GM12801 (cell line): ENCODE measurements around the gene CLDN5.

Experiments used
- TF ChIP-seq, protein P1 (sequence below): IDR thresholded peaks from one replicate; pipeline ENCODE4 v1.5.1; 2011; ENCODE audit warnings: control low read depth; ENCODE audit not compliant: insufficient read length; ENCODE audit errors: extremely low read depth

The CLDN5 gene

DNA sequence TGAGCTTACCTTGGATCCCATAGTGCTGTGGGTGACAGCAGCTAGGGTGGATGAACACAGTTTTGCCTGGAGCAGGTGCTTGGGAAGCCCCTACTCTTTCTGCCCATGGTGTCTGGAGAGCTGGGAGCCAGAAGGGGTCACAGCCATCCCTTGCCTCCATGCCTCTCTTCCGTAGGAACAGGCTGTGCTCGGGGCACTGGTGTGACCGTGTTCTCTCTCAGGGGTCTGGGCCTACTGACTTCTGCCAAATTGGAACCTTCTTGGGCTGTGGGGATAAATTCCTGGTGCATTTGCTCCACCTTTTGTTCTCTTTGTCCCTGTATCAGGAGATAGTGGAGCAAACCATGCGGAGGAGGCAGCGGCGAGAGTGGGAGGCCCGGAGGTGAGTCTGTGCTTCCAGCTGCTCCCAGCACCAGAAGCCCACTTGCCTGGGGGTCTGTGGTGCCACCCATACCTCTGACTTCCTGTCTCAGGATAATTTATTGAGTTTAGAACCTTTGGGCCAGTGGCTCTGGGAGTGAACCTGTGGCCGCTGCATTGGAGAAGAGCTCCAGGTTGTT is 30.1 kb downstream of the CLDN5 start:
- TF ChIP-seq, protein P1, sequence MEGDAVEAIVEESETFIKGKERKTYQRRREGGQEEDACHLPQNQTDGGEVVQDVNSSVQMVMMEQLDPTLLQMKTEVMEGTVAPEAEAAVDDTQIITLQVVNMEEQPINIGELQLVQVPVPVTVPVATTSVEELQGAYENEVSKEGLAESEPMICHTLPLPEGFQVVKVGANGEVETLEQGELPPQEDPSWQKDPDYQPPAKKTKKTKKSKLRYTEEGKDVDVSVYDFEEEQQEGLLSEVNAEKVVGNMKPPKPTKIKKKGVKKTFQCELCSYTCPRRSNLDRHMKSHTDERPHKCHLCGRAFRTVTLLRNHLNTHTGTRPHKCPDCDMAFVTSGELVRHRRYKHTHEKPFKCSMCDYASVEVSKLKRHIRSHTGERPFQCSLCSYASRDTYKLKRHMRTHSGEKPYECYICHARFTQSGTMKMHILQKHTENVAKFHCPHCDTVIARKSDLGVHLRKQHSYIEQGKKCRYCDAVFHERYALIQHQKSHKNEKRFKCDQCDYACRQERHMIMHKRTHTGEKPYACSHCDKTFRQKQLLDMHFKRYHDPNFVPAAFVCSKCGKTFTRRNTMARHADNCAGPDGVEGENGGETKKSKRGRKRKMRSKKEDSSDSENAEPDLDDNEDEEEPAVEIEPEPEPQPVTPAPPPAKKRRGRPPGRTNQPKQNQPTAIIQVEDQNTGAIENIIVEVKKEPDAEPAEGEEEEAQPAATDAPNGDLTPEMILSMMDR, result no peak

DNA sequence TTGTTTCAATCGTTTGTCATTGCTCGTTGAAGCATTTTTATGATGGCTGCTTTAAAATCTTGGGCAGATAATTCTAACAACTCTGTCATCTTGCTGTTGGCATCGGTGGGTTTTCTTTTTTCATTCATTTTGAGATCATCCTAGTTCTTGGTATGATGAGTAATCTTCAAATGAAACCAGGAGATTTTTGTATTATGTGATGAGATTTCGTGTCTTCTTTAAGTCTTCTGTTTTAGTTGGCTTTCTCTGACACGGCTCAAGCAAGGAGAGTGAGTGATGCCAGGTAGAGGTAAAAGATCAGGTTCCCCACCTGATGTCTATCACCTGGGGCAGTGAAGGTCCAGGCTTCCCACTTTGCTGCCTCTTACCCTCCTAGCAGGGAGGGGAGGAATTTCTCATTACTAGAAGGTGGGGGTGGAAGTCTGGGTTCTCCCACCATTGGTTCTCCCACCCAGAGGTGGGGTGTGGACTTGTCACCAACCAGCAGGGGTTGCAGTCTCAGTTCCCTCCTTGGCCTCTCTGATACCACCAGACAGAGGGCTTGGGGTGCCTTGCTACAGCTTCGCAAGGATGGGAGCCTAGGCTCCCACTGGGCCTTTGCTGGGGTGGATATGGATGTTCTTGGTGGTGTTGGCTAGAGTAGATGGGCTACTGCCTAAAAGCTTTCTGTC is 31.6 kb downstream of the CLDN5 start:
- TF ChIP-seq, protein P1, result no peak

DNA sequence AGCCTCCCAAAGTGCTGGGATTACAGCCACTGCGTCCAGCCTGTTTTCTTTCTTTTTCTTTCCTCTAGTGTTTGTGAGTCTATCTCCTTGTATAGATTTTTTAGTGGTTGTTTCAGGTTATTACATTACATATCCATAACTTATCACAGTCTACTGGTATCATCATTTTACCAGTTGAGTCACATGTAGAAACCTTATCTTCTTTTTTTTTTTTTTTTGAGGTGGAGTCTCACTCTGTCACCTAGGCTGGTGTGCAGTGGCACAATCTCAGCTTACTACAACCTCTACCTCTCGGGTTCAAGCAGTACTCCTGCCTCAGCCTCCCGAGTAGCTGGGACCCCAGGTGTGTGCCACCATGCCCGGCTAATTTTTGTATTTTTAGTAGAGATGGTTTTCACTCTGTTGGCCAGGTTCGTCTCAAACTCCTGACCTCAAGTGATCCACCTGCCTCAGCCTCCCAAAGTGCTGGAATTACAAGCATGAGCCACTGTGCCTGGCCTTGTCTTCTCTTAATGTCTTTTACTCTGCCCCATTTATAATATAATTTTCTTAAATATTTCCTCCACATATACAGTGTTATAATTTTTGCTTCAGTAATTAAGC is 33.5 kb downstream of the CLDN5 start:
- TF ChIP-seq, protein P1, result no peak

DNA sequence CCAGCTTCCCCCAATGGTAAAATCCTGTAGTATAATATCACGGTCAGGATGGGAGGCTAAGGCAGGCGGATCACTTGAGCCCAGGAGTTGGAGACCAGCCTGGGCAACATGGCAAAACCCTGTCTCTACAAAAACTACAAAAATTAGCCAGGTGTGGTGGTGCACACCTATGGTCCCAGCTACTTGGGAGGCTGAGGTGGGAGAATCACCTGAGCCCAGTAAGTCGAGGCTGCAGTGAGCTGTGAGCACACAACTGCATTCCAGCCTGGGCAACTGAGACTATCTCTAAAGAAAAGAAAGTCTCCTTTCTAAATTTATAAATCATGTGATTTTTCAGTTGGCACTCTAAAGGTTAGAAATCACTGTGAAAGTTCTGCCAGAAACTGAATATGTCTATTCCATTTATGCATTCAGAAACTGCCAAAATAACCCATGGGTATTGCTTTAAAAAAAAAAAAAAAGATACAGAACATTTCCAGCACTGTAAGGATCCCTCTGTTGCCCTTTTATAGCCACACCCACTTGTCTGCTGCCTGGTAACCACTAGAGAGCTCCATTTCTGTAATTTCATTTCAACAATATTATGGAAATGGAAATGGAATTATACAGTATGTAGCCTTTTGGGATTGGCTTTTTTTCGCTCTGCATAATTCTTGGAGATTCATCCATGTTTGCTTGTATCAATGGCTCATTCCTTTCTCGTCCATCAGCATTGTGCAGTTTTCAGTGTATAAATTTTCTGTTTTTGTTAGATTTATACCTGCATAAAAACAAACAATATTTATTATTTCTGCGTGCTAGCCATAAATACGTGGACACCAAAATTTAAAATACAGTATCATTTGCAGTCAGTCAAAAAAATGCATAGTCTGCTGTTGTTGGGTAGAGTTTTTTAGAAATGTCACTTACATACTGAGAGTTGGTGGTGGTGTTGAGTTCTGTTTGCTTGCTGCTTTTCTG is 35.0 kb downstream of the CLDN5 start:
- TF ChIP-seq, protein P1, result no peak

DNA sequence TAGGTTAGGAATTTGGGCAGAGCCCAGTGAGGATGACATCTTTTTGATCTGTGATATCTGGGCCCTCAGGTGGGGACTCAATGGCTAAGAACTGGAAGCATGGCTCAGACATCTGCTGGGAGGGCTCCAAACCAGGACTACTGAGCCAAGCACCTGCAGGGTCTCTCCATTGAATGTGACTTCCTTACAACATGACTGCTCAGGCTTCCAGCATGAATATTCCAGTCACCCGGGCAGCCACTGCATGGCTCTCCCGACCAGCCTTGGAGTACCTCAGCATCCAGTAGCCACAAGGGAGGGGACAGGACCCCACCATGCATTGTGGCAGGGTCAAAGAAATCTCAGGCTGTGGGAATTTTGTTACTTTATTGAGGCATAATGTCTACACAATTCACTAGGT is 35.9 kb downstream of the CLDN5 start:
- TF ChIP-seq, protein P1, result no peak

DNA sequence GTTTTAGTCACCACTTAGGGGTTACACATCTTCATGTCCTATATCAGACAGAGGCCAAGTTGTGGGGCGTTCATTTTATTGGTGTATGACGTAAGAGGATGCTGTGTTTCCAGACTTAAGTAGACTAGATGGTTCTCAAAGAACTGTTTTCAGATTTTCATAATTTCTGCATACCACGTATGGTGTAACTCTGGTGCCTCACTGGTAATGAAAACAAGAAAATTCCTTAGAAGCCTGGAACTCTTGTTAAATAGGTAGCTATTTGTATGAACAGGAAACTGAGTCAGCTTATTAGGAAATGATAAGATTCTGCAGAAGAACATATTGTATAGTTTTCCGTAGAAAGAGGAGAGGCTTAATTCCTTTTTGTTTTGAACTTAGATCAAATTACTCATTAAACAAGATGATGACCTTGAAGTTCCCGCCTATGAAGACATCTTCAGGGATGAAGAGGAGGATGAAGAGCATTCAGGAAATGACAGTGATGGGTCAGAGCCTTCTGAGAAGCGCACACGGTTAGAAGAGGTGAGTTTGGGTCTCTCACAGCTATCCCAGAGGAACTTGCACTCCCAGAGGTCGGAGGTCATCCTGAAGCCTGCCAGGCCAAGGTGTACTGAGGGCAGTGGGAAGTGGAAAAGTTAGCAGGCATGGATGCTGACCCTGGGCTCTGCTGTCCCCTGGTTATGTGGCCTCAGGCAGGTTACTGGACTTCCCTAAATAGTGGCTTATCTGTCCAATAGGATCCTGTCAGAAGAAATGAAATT is 40.5 kb downstream of the CLDN5 start:
- TF ChIP-seq, protein P1, result no peak
